ENCODE data around the gene FBN2.

DNA sequence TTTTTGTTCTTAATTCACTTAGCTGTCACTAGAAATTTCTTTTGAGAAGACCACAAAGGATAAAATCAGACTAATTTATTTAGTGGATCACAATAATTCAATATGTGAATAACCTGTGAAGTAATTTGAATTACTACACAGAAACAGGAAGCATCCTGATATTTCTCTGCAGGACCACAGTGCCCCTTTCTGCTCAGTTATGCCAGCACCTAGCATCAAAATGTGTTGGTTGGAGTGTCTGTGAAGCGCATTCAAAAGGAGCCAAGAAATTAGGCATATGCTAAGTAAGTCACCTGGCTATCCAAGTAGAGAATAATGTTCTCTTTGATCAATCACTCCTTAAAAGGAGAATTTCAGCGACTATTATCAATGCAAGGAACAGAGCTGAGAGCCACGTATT, 267.0 kb downstream of the FBN2 start:
- no peak for TF ChIP-seq CTCF (conservative IDR thresholded peaks at IDR 0.05 in 1 of 2, IDR thresholded peaks at IDR 0.05 in 1 of 2; ENCODE audit: low read depth in 1 of 2, low read length in 2 of 2)
- no peak for TF ChIP-seq EZH2 (IDR thresholded peaks at IDR 0.05; ENCODE audit: low read length, missing control alignments)

Data from fibroblast of lung (primary cell).